ENCODE data around the gene HERC4. TPM values are rescaled to one million over a fixed set of nuclear protein-coding genes. Genes with fewer than 3 reads are reported as not detected.

The HERC4 gene
- total RNA-seq, 1 donor from 2014 or later, result 56.9 TPM

DNA sequence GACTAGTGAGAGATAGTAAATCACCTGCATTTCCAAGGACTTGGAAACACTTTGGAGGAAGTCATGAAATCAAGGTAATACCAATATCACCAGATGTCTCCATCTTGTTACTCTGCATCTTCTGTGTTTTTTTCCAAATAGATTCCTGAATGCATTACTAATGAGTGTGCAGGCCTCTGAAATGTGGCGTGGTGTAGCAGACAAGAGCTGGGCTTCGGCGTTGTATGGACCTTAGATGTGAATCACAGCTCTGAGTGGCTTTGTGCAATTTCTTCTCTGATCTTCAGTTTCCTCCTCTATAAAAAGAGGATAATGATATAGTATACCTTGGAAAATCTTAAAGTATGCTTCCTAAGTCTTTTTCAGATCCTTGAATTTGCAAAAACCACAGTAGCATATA, 24.7 kb upstream of the HERC4 start:
- H3K9me3 Mint-ChIP-seq (ENCODE audit: unreplicated experiment), result no peaks in the 10 kb centered on the region
- DNase-seq (ENCODE audit: low read depth) (peak; percentile 86), FAIRE-seq (peak; percentile 86)
- Histone ChIP-seq H3K79me2 (ENCODE audit: insufficient read depth, low read length) (no peaks in the 10 kb centered on the region), H4K20me1 (ENCODE audit: insufficient read depth, low read length) (no peaks in the 10 kb centered on the region), H3K4me2 (ENCODE audit: low read length) (peak overlapping the region; percentile 7), H3K9me3 (ENCODE audit: insufficient read depth, low read depth, low read length) (no peaks in the 10 kb centered on the region), H3K4me3 (ENCODE audit: insufficient read depth, low read depth, low read length) (no peak overlapping the region), H3K36me3 (ENCODE audit: insufficient read depth, low read length) (no peaks in the 10 kb centered on the region), H2AFZ (ENCODE audit: low read depth, low read length) (no peak overlapping the region), H3K27me3 (ENCODE audit: insufficient read depth, low read length) (no peaks in the 10 kb centered on the region), H3K27ac (ENCODE audit: low read depth, low read length) (peak overlapping the region; percentile 33), H3K9ac (ENCODE audit: low read length) (peak overlapping the region; percentile 2), H3K4me1 (ENCODE audit: insufficient read depth, low read length) (peaks cover 34% of the 10 kb centered on the region)
- no peak for TF ChIP-seq EZH2 (IDR thresholded peaks at IDR 0.05; ENCODE audit: insufficient read depth, low read length)
- TF ChIP-seq, protein P1, sequence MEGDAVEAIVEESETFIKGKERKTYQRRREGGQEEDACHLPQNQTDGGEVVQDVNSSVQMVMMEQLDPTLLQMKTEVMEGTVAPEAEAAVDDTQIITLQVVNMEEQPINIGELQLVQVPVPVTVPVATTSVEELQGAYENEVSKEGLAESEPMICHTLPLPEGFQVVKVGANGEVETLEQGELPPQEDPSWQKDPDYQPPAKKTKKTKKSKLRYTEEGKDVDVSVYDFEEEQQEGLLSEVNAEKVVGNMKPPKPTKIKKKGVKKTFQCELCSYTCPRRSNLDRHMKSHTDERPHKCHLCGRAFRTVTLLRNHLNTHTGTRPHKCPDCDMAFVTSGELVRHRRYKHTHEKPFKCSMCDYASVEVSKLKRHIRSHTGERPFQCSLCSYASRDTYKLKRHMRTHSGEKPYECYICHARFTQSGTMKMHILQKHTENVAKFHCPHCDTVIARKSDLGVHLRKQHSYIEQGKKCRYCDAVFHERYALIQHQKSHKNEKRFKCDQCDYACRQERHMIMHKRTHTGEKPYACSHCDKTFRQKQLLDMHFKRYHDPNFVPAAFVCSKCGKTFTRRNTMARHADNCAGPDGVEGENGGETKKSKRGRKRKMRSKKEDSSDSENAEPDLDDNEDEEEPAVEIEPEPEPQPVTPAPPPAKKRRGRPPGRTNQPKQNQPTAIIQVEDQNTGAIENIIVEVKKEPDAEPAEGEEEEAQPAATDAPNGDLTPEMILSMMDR (IDR thresholded peaks at IDR 0.05; ENCODE audit: insufficient read depth, low read depth, low read length), result no peak
- H3K36me3 Mint-ChIP-seq (ENCODE audit: low read depth, unreplicated experiment), result no peaks in the 10 kb centered on the region
- peaks cover 33% of the 10 kb centered on the region for H3K4me1 Mint-ChIP-seq (ENCODE audit: low read depth, unreplicated experiment)
- peak overlapping the region; percentile 78 for H3K27ac Mint-ChIP-seq (ENCODE audit: unreplicated experiment)
- no peak overlapping the region for H3K4me3 Mint-ChIP-seq (ENCODE audit: unreplicated experiment)
- H3K27me3 Mint-ChIP-seq (ENCODE audit: low read depth, unreplicated experiment), result no peaks in the 10 kb centered on the region

GRCh38 chr10:68096913-68097516, 21.9 kb upstream of the HERC4 start:
- DNase-seq (ENCODE audit: low read depth) (peak; percentile 96), FAIRE-seq (peak; percentile 97)
- H3K4me1 Mint-ChIP-seq (ENCODE audit: low read depth, unreplicated experiment), result peaks cover 32% of the 10 kb centered on the region
- Histone ChIP-seq H3K27ac (ENCODE audit: low read depth, low read length) (peak overlapping the region; percentile 70), H3K9me3 (ENCODE audit: insufficient read depth, low read depth, low read length) (no peaks in the 10 kb centered on the region), H3K36me3 (ENCODE audit: insufficient read depth, low read length) (no peaks in the 10 kb centered on the region), H4K20me1 (ENCODE audit: insufficient read depth, low read length) (no peaks in the 10 kb centered on the region), H3K4me3 (ENCODE audit: insufficient read depth, low read depth, low read length) (no peak overlapping the region), H3K9ac (ENCODE audit: low read length) (peak overlapping the region; percentile 9), H3K79me2 (ENCODE audit: insufficient read depth, low read length) (no peaks in the 10 kb centered on the region), H3K4me2 (ENCODE audit: low read length) (peak overlapping the region; percentile 26), H3K4me1 (ENCODE audit: insufficient read depth, low read length) (peaks cover 41% of the 10 kb centered on the region), H2AFZ (ENCODE audit: low read depth, low read length) (no peak overlapping the region), H3K27me3 (ENCODE audit: insufficient read depth, low read length) (no peaks in the 10 kb centered on the region)
- TF ChIP-seq EZH2 (IDR thresholded peaks at IDR 0.05; ENCODE audit: insufficient read depth, low read length), result no peak
- TF ChIP-seq, protein P1 (IDR thresholded peaks at IDR 0.05; ENCODE audit: insufficient read depth, low read depth, low read length), result no peak
- H3K36me3 Mint-ChIP-seq (ENCODE audit: low read depth, unreplicated experiment), result no peaks in the 10 kb centered on the region
- no peak overlapping the region for H3K4me3 Mint-ChIP-seq (ENCODE audit: unreplicated experiment)
- H3K9me3 Mint-ChIP-seq (ENCODE audit: unreplicated experiment), result peaks cover 2% of the 10 kb centered on the region
- H3K27ac Mint-ChIP-seq (ENCODE audit: unreplicated experiment), result peak overlapping the region; percentile 34
- H3K27me3 Mint-ChIP-seq (ENCODE audit: low read depth, unreplicated experiment), result no peaks in the 10 kb centered on the region

- peak; percentile 52 for FAIRE-seq
- H3K4me1 ChIP-seq (ENCODE audit: insufficient read depth, low read length), result peaks cover 37% of the 10 kb centered on the region
- no peak overlapping the region for H3K4me3 ChIP-seq (ENCODE audit: insufficient read depth, low read depth, low read length)
- H3K27ac ChIP-seq (ENCODE audit: low read depth, low read length), result peak overlapping the region; percentile 90
- peak; percentile 85 for DNase-seq (ENCODE audit: low read depth)
- Mint-ChIP-seq H3K9me3 (ENCODE audit: unreplicated experiment) (peaks cover 2% of the 10 kb centered on the region), H3K4me3 (ENCODE audit: unreplicated experiment) (no peak overlapping the region), H3K4me1 (ENCODE audit: low read depth, unreplicated experiment) (peaks cover 28% of the 10 kb centered on the region), H3K27me3 (ENCODE audit: low read depth, unreplicated experiment) (no peaks in the 10 kb centered on the region), H3K27ac (ENCODE audit: unreplicated experiment) (peak overlapping the region; percentile 98), H3K36me3 (ENCODE audit: low read depth, unreplicated experiment) (no peaks in the 10 kb centered on the region)
- H3K9ac ChIP-seq (ENCODE audit: low read length), result peak overlapping the region; percentile 45
- H4K20me1 ChIP-seq (ENCODE audit: insufficient read depth, low read length), result no peaks in the 10 kb centered on the region
- H3K4me2 ChIP-seq (ENCODE audit: low read length), result peak overlapping the region; percentile 27
- H3K27me3 ChIP-seq (ENCODE audit: insufficient read depth, low read length), result no peaks in the 10 kb centered on the region
- TF ChIP-seq, protein P1 (IDR thresholded peaks at IDR 0.05; ENCODE audit: insufficient read depth, low read depth, low read length), result no peak
- TF ChIP-seq EZH2 (IDR thresholded peaks at IDR 0.05; ENCODE audit: insufficient read depth, low read length), result no peak
- H3K36me3 ChIP-seq (ENCODE audit: insufficient read depth, low read length), result no peaks in the 10 kb centered on the region
- no peaks in the 10 kb centered on the region for H3K9me3 ChIP-seq (ENCODE audit: insufficient read depth, low read depth, low read length)
- H3K79me2 ChIP-seq (ENCODE audit: insufficient read depth, low read length), result no peaks in the 10 kb centered on the region
- H2AFZ ChIP-seq (ENCODE audit: low read depth, low read length), result peak overlapping the region; percentile 4
Measured at GRCh38 chr10:68095153-68095552, 20.1 kb upstream of the HERC4 start.

All from astrocyte (in vitro differentiated cells and primary cell).